ENCODE results near the gene SLC39A9.

Gene SLC39A9

DNA sequence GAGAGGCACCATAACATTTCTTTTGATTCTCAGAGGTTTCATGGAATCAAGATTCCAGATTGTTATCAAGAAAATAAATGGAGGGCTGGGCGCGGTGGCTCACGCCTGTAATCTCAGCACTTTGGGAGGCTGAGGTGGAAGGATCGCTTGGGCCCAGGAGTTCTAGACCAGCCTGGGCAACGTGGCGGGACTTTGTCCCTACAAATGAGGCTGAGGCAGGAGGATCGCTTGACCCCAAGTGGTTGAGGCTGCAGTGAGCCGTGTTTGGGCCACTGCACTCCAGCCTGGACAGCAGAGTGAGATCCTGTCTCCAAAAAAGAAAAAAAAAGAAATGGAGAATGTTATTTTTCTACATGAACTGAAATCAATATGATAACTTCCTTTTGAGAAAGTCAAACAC is 1.3 kb downstream of the SLC39A9 start:
- in situ Hi-C loops (cut with HindIII; ENCODE audit: low pct_ligation_motif_present, low sequenced_read_pairs) = no loop called here
- DNase-seq = no peak
- H3K4me3 ChIP-seq (ENCODE audit: low read depth, low read length) = peak overlapping the region; percentile 94

GRCh38 chr14:69400154-69400553 is 1.7 kb downstream of the SLC39A9 start:
- in situ Hi-C loops (cut with HindIII; ENCODE audit: low pct_ligation_motif_present, low sequenced_read_pairs) = no loop called here
- H3K27me3 ChIP-seq (replicated peaks) = no peaks in the 10 kb centered on the region
- peak overlapping the region; percentile 94 for H3K4me3 ChIP-seq (ENCODE audit: low read depth, low read length)
- H3K27ac ChIP-seq = no peak overlapping the region
- DNase-seq = no peak
- no peak for TF ChIP-seq CTCF (IDR thresholded peaks at IDR 0.05; ENCODE audit: low read depth, low read length, missing control alignments)
- peaks cover 7% of the 10 kb centered on the region for H3K36me3 ChIP-seq (replicated peaks)

More for the DNA sequence above, 1.3 kb downstream of the SLC39A9 start:
- H3K27ac ChIP-seq = no peak overlapping the region
- no peak for TF ChIP-seq CTCF (IDR thresholded peaks at IDR 0.05; ENCODE audit: low read depth, low read length, missing control alignments)
- H3K36me3 ChIP-seq (replicated peaks) = peaks cover 10% of the 10 kb centered on the region
- no peaks in the 10 kb centered on the region for H3K27me3 ChIP-seq (replicated peaks)

- no peak for TF ChIP-seq CTCF (IDR thresholded peaks at IDR 0.05; ENCODE audit: low read depth, low read length, missing control alignments)
- in situ Hi-C loops (cut with HindIII; ENCODE audit: low pct_ligation_motif_present, low sequenced_read_pairs) = no loop called here
- no peaks in the 10 kb centered on the region for H3K36me3 ChIP-seq (replicated peaks)
- H3K27me3 ChIP-seq (replicated peaks) = no peaks in the 10 kb centered on the region
- H3K4me3 ChIP-seq (ENCODE audit: low read depth, low read length) = no peak overlapping the region
- no peak for DNase-seq
- H3K27ac ChIP-seq = no peak overlapping the region
Measured at GRCh38 chr14:69401841-69402240, 3.3 kb downstream of the SLC39A9 start.

- no peaks in the 10 kb centered on the region for H3K27me3 ChIP-seq (replicated peaks)
- H3K27ac ChIP-seq = no peak overlapping the region
- no peak overlapping the region for H3K4me3 ChIP-seq (ENCODE audit: low read depth, low read length)
- no peak for TF ChIP-seq CTCF (IDR thresholded peaks at IDR 0.05; ENCODE audit: low read depth, low read length, missing control alignments)
- no peak for DNase-seq
- in situ Hi-C loops (cut with HindIII; ENCODE audit: low pct_ligation_motif_present, low sequenced_read_pairs) = no loop called here
- H3K36me3 ChIP-seq (replicated peaks) = no peaks in the 10 kb centered on the region
Measured at GRCh38 chr14:69404478-69404877, 6.0 kb downstream of the SLC39A9 start.

DNA sequence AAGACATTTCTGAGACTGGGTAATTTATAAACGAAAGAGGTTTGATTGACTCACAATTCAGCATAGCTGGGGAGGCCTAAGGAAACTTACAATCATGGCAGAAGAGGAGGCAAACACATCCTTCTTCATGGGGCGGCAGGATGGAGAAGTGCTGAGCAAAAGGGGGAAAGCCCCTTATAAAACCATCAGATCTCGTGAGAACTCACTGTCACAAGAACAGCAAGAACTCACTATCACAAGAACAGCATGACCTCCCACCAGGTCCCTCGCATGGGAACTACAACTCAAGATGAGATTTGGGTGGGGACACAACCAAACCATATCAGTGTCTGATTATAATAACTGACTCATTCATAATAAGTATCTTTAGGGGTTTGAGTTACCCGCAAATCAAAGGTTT is 6.4 kb downstream of the SLC39A9 start:
- Histone ChIP-seq H3K4me3 (ENCODE audit: low read depth, low read length) (no peak overlapping the region), H3K36me3 (replicated peaks) (no peaks in the 10 kb centered on the region), H3K27me3 (replicated peaks) (no peaks in the 10 kb centered on the region), H3K27ac (no peak overlapping the region)
- TF ChIP-seq CTCF (IDR thresholded peaks at IDR 0.05; ENCODE audit: low read depth, low read length, missing control alignments) = no peak
- in situ Hi-C loops (cut with HindIII; ENCODE audit: low pct_ligation_motif_present, low sequenced_read_pairs) = no loop called here
- DNase-seq = no peak

DNA sequence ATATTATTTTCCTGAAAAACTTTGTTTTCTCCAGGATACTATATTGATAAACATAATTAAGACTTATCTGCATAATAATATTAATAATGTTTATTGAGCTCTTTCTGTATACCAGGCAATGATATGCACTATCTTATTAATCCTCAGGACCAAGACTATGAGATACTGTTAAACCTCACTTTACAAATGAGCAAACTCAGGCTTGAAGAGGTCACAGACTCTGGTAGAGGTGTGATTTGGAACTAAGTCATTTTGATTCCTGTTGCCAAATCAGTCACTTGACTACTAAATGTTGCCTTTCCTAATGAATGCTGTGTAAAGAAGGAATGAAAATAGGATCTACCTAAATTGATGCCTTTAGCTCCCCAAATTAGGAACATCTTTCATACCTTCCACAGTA is 7.3 kb downstream of the SLC39A9 start:
- Histone ChIP-seq H3K27ac (no peak overlapping the region), H3K4me3 (ENCODE audit: low read depth, low read length) (no peak overlapping the region), H3K27me3 (replicated peaks) (no peaks in the 10 kb centered on the region), H3K36me3 (replicated peaks) (no peaks in the 10 kb centered on the region)
- in situ Hi-C loops (cut with HindIII; ENCODE audit: low pct_ligation_motif_present, low sequenced_read_pairs) = no loop called here
- DNase-seq = no peak
- TF ChIP-seq CTCF (IDR thresholded peaks at IDR 0.05; ENCODE audit: low read depth, low read length, missing control alignments) = no peak
